GM19455 (cell line): ENCODE measurements around the gene PACS2.

ENCODE experiments used
- ATAC-seq: cut with Tn5 transposase; IDR thresholded peaks from one replicate; pipeline ENCODE4 v1.9.1; 2021; ENCODE audit not compliant: unreplicated experiment

PACS2 gene

DNA sequence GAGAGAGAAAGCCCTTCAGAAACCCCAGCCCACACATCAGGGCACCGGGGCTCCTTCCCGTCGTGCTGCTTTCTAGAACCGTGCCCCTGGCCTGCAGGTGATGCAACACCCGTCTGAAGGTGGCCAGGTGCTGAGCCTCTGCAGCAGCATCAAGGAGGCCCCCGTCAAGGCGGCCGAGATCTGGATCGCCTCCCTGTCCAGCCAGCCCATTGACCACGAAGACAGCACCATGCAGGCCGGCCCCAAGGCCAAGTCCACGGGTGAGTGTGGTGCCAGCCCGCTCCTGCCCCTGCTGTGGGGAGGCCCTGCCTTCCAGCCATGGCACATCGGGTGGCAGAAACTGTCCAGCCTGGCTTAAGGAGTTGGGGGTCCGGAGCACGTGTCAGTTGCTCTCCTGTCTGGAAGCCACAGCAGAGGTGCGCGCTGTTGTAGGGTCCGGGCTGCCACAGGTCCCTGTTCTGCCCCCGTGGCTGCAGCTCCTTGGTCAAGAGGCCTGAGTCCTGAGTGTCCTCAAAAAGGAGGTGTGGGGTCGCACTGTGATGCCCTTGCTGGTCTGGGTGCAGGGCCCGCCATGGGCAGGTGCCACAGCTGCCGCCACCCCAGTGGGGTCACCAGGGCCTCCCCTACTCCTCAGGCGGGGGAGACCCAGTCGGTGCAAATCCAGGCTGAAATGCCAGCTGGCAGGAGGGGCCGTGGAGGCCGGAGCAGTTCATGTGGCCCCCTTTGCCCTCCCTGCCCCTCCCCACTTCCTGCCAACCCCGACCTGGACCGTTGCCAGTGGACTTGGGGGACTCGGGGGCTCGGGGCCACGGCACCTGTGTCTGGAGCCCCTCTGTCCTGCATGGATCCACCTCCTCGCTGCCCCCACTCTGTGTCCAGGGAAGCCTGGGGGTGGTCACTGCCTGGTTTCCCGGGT lies 52.8 kb downstream of the PACS2 start:
- no peak for ATAC-seq

DNA sequence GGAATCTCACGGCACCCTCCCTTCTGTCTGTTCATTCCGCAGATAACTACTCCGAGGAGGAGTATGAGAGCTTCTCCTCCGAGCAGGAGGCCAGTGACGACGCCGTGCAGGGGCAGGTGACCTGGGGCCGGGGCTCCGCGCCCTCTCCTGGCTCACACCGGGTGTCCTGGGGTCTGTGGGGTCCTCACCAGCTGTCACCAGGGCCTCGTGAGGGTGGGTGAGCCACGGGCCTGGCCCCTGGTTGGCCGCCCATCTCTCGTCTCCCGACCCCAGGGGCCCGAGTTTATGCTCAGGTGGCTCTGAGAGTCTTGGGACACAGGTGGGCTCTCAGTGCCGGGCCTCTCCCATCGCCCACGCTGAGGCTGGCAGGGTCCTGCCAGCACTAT lies 53.5 kb downstream of the PACS2 start:
- ATAC-seq = no peak

DNA sequence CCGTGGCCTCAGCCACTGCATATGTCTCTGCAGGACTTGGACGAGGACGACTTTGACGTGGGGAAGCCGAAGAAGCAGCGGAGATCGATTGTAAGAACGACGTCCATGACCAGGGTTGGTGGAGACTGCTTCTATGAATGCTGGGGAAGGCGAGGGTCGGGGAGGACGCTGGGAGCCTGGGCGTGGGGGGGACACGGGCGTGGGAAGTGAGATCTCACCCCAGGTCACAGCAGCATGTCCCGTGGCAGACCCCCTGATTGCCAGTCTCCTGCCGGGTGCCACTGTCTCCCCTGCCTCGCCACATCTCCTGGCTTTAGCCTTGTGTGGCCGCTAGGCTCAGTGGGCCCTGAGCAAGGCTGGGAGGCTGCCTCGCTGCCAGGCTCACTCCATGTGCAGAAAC lies 53.9 kb downstream of the PACS2 start:
- ATAC-seq = no peak

DNA sequence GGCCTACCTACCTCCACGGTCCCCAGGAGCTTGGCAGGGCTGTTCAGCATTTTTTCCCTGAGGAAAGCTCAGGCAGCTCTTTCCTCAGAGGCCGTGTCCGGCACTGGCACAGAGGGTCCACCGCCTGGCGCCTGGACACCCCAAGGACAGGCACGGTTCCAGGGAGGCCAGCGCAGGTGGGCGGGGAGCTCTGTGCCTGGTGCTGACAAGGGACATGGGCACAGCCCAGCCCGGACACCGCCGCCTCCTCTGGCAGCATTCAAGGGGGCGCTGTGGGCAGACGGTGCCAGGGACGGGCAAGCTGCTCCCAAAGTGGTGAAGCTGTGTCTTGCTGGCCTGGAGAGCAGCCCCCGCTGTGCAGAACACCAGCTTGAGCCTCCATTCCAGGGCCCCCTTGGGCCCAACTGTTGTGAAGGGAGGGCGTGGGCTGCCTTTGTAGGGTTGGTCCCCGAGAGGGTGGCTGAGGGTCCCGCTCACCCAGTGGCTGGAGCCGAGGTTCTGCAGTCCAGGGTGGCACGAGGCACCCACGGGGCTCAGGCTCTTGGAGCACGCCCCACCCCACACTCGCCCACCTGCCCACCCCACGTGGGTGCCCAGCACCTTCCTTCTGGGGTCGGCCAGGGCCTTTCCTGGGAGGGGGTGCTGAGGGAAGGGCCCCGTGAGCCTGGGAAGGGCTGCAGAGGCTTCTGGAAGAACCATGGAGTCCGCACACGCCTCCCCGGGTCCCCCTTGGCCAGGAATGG lies 54.5 kb downstream of the PACS2 start:
- no peak for ATAC-seq

DNA sequence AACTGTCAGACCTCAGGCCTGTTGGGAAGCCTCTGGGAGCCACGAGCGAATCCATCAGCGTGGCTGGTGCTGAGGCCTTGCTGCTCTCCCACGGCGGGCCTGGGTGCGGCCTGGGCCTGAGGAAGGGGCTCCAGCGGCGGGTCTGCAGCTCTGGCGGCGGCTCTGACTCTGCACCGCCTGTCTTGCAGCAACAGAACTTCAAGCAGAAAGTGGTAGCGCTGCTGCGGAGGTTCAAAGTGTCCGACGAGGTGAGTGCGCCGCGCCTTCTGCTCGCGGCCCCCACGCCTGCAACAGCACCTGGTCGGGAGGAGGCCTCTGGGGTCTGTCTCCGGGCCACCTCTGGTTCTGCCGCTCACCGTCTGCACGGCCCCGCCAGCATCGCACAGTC lies 55.1 kb downstream of the PACS2 start:
- ATAC-seq = no peak

DNA sequence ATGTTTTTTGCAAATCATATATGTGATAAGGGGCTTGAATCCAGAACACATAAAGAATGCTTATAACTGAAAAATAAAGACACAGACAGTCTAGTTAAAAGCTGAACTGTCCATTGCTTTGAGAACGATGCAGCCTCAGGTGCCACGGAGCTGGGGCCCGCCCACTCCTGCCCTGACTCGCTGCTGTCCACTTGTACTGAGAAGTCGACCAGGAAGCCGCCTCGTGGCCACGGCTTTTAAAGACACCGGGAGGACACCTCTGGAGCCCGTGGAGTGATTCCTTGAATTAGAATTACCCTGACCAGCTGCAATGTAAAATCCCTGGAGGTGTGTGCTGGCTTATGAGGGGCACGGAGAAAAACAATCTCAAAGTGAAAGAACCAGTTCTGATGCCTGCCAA lies 59.8 kb downstream of the PACS2 start:
- no peak for ATAC-seq

DNA sequence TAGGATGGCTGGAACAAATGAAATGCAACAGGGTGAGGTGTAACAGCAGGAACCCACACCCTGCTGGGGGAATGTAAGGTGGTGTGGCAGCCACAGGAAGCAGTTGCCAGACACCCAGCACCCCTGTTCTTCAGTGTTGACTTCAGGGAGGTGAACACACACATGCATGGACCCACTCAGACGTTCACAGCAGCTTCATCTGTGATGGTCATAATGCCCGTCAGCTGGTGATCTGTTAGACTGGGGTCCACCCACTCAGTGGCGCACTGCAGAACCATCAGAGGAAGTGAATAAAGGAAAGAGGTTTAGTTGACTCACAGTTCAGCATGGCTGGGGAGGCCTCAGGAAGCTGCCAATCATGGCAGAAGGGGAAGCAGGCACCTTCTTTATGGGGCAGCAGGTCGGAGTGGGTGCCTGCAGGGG lies 61.1 kb downstream of the PACS2 start:
- no peak for ATAC-seq

DNA sequence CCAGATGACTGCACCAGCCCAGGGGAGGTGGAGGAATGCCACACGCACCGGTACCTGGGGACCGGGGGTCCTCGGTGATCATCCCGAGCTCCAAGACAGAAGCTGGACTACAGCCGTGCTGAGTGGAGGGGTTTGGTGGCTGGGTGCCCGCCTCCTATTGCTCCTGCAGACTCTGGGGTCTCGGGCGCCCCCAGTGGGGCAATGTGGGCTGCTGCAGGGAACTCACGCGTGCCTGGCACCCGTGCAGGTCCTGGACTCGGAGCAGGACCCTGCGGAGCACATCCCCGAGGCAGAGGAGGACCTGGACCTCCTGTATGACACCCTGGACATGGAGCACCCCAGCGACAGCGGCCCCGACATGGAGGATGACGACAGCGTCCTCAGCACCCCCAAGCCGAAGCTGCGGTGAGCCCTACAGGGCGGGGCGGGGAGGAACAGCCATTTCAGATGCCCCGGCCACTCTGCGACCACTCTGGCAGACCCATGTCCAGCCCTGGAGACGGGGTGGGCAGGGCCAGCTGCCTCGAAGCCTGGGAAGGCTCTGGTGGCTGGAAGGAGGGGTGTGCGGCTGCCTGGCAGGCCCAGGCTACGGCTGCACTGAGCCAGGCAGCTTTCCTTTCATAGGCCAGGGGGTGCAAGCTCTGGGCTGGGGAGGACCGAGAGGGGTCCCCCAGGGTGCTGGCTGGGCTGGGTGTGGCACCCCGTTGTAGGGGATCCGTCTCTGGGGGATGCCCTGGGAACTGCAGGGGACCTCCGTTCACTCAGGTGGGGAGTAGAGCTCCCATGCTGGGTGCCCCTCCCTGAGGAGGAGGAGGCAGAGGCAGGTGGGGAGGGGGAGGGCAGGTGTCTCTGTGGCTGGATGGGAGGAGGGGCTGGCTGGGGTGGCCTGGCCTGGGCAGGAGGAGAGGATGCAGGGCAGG lies 62.2 kb downstream of the PACS2 start:
- ATAC-seq = no peak

DNA sequence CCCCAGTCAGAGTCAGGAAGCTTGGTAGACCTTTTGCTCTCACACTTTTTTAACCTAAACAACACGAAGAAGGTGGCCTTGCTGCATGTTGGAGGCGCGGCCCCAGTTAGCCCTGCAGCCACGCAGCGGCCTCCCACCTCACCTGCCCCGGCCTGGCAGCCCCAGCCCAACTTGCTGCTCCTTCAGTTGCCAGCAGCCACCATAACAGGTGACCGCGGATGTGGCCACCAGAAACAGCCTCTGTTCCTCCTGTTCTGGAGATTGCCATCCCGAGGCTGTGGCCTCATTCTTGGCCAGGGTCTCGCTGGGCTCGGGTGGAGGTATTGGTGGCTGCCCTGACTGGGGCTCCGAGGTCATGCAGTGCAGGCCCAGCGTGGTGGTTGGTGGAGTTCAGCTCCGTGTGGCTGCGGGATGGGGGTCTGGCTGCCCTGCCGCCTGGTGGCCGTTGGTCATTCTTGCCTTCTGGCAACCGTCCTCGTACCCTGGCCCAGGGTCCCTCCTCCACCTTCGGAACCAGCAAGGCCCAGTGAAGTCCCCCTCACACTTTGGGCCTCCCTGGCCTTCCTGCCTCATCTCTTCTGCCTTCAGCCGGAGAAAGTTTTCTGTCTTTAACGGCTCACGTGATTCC lies 63.1 kb downstream of the PACS2 start:
- ATAC-seq = no peak

DNA sequence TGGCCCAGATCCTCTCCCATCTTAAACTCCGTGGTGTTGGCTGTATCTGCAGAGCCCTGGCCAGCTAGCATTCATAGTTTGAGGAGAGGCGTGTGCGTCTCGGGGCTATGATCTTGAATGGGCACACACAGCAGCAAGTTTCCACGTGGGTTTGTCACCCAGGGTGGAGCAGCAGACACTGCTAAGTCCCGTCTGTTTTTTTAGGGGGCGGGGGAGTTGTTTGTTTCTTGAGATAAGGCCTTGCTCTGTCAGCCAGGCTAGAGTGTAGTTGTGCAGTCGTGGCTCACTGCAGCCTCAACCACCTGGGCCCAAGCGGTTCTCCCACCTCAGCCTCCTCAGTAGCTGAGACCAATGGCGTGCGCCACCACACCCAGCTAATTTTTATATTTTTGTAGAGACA lies 63.7 kb downstream of the PACS2 start:
- no peak for ATAC-seq

DNA sequence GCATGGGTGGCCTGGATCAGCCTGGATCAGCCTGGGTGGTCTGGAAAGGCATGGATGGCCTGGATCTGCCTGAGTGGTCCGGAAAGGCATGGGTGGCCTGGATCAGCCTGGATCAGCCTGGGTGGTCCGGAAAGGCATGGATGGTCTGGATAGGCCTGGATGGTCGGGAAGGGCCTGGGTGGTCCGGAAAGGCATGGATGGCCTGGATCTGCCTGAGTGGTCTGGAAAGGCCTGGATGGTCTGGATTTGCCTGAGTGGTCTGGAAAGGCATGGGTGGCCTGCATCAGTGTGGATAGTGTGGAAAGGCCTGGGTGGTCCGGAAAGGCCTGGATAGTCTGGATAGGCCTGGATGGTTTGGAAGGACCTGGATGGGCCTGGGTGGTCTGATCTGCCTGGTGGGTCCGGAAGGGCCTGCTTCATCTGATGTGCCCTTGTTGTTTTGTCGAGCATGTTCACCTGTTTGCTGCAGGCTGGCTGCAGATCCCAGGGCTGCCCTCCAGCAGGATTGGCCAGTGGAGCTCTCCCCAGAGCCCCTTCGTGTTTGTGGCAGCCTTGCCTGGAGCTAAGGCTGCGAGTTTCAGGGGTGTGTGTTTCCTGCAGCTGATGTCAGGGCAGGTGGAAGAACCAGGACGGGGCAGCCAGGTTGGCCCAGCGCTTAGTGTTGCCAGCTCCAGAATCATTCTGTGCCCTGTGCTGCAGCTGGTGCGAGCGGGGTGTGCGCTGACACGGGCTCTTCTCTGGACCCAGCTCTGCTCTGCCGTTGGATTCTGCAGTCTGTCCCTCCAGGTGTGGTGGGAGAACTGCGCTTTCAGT lies 64.5 kb downstream of the PACS2 start:
- ATAC-seq = no peak

DNA sequence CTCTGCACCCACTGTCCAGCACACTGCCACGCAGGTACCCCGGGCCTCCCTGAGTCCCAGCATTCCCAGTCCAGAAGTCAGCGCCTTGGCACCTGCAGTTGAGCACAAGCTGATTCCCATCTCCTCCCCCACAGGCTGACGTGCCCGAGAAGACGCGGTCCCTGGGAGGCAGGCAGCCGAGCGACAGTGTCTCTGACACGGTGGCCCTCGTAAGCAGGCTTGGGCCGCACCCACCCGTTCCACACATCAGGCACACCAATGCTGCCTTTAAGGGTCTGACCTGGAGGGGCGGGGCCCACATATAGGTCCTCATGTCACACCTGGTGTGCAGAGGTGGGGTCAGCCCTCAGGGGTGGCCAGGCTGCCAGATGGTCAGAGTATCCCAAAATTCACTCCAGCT lies 65.4 kb downstream of the PACS2 start:
- ATAC-seq = no peak

DNA sequence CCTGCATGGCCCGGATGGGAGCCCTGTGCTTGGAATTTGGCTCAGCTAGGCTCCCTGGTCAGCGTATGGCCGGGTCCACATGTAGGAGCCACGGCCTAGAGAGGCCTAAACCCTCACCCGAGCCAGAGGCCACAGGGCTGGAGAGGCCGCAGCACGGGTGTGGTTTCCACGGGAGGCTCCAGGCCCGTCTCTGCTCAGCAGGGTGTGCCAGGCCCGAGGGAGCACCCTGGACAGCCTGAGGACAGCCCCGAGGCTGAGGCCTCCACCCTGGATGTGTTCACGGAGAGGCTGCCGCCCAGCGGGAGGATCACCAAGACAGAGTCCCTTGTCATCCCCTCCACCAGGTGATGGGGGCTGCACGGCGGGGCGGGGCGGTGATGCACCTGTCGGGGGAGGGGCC lies 66.2 kb downstream of the PACS2 start:
- ATAC-seq = no peak

DNA sequence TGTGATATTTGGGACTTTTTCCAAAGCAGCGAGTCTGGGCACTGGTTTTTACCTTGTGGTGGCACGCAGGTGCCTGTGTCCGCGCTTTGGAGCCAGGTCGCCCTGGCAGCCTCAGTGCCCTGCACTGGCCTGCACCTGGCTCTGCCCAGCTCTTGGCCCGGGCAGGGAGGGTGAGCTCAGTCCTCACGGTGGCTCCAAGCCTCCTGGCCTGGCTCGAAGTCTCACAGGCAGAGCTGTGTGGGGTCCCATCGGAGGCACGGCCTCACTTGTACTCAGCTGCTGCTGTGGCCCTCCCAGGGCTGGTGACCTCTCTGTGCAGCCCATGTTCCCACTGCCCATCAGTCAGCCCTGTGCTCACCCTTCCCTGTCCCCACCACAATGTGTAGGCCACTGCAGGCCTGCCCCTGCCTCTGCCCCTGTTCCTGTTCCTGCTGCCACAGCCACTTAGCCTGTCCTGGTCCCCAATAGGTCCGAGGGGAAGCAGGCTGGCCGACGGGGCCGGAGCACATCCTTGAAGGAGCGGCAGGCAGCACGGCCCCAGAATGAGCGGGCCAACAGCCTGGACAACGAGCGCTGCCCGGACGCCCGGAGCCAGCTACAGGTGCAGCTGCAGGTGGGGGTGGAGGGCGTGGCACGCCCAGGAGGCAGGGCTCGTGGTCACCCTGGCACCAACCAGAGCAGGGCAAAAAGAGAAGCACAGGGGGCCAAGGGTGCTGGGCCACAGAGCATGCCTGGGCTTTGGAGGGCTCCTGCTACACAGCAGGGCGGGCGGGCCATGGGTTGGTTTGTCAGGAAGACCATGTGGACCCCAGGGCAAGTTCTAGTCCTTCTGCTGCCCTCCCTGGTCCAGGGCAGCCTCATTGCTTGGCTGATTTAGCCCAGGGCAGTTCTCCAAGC lies 67.1 kb downstream of the PACS2 start:
- ATAC-seq = no peak

DNA sequence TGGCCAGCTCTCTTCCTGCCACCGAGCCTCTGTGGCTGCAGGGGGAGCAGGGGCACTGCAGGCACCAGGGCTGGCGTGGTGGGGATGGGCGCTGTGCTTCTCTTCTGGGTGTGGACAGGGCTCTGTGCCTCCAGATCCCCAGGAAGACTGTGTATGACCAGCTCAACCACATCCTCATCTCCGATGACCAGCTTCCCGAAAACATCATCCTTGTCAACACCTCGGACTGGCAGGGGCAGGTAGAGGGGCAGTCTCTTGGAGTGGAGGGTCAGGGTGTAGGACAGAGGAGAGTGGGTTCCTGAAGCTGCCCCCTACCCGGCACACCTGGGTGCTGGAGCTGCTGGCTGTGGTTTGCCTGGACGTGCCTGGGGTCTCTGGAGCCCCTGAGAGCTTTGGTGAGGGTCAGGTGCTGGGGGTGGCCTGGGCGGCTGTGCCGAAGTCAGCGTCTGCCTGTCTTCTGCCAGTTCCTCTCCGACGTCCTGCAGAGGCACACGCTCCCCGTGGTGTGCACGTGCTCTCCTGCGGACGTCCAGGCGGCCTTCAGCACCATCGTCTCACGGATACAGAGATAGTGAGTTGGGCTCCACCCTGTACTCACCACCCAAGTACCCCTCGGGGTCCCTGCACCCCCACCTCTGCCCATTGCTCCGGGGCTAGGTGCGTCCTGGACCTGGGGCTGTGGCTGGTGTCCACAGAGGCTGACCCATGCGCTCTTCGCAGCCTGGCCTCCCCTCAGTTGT lies 68.0 kb downstream of the PACS2 start:
- ATAC-seq = no peak

DNA sequence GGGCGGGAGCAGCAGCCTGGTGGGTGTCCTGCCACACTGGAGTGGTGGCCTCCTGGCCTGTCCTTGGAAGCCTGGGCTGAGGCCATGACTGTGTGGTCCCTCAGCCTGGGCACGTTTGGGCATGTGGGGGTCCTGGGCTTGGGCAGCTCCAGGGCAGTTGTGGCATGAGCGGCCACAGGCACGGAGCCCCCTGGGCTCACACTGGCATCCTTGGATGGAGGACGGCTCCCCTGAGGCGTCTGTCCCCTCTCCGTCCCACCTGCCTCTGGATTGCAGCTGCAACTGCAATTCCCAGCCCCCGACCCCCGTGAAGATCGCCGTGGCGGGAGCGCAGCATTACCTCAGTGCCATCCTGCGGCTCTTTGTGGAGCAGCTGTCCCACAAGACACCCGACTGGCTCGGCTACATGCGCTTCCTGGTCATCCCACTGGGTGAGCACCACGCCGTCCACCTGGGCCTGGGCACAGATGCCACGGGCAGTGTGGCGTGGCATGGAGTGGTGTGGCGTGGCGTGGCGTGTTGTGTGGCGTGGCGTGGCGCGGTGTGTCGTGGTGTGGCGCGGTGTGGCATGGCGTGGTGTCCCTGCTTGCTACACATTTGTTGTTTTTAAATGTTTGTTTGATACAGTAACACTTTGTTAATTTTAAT lies 68.7 kb downstream of the PACS2 start:
- no peak for ATAC-seq

DNA sequence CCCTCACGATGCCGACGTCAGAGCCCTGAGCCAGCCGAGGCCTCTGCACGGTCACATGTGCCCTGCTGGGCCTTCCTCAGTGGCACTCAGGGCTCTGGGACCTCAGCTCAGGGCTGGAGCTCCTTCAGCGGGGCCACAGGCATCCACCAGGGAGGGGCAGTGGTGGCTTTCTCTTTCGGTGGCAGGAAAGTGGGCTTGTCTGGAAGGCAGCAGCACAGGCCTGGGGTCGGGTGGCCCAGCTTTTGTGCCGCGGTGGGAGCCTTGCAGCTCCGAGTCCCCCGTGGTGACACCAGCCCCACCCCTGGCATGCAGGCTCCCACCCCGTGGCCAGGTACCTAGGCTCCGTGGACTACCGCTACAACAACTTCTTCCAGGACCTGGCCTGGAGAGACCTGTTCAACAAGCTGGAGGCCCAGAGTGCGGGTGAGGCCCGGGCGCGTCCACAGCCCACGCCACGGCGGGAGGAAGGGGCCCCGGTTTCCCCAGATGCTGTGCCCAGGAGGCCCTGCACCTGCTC lies 69.6 kb downstream of the PACS2 start:
- no peak for ATAC-seq
